GM12878 (cell line): ENCODE results near the gene MAP4K1. TPM values are rescaled to one million over a fixed set of nuclear protein-coding genes. Genes with fewer than 3 reads are reported as not detected.

ENCODE experiments used
- ATAC-seq: fragments of 200-7000 bp; cut with Tn5 transposase; 3 replicates; pipeline ENCODE4 v1.9.1; 2020; ENCODE audit warnings: mild to moderate bottlenecking, moderate library complexity
- BruUV-seq: library from RNA; stranded (reverse); fragments of 400-500 nt; replicated peaks from 2 replicates; lab custom pipeline; 2021; lab: Mats Ljungman, UMichigan
- CTCF ChIA-PET: fragments of 300-600 bp; sonication (Branson Sonifier 250); formaldehyde crosslinking; extraction: SDS; loops from one replicate; lab custom pipeline; 2021; ENCODE audit warnings: inconsistent platforms; lab: Yijun Ruan, JAX
- POLR2A ChIA-PET: fragments of 350-600 bp; formaldehyde crosslinking; extraction: SDS; loops from one replicate; lab custom pipeline; 2021; ENCODE audit warnings: inconsistent platforms; lab: Charles Lee
- RAD21 ChIA-PET: fragments of 300-600 bp; sonication (Branson Sonifier 250); formaldehyde crosslinking; loops from one replicate; lab custom pipeline; 2023; ENCODE audit warnings: antibody characterized with exemption; ENCODE audit not compliant: unreplicated experiment; lab: Charles Lee
- SMC1A ChIA-PET: fragments of 300-600 bp; sonication (Branson Sonifier 250); formaldehyde crosslinking; loops from one replicate; lab custom pipeline; 2023; ENCODE audit not compliant: unreplicated experiment, uncharacterized antibody; lab: Charles Lee
- DNase-seq: peaks from one replicate; pipeline ENCODE4 v3.0.0-alpha.2; 2011; ENCODE audit warnings: low read depth, low spot score
- FAIRE-seq: peaks from 3 replicates; lab custom pipeline; 2011; peaks lifted over from hg19 to GRCh38; lab: Jason Lieb, UNC
- H2AFZ ChIP-seq: 2 replicates; pipeline ENCODE4 v1.6.0; 2011; ENCODE audit warnings: low read depth, low read length, control low read depth; ENCODE audit not compliant: control insufficient read depth
- H3K27ac ChIP-seq: 2 replicates; pipeline ENCODE4 v1.5.1; 2011; ENCODE audit warnings: control low read depth; ENCODE audit not compliant: control insufficient read depth, insufficient read depth
- H3K27me3 ChIP-seq, 2 experiments: replicated peaks in 1 of 2; 2 replicates each; pipeline versions ENCODE4 v1.6.0 to v1.6.1; 2011; ENCODE audit warnings: low read length in 1 of 2; ENCODE audit not compliant: control insufficient read depth in 2 of 2, insufficient read depth in 2 of 2
- H3K36me3 ChIP-seq, 2 experiments: 2 replicates each; pipeline ENCODE4 v1.5.1; 2011; ENCODE audit warnings: low read length in 1 of 2; ENCODE audit not compliant: control insufficient read depth in 2 of 2, insufficient read depth in 2 of 2
- H3K4me1 ChIP-seq: 2 replicates; pipeline ENCODE4 v1.6.1; 2011; ENCODE audit warnings: mild to moderate bottlenecking, low read length, moderate library complexity, mixed read lengths; ENCODE audit not compliant: control insufficient read depth, insufficient read depth
- H3K4me2 ChIP-seq: 2 replicates; pipeline ENCODE4 v1.6.0; 2011; ENCODE audit warnings: control low read depth; ENCODE audit not compliant: control insufficient read depth, insufficient read depth
- H3K4me3 ChIP-seq: fragments of 200-600 bp; sonication (generic); 2 replicates; pipeline ENCODE4 v1.5.1; 2016
- H3K79me2 ChIP-seq: 2 replicates; pipeline ENCODE4 v1.6.0; 2011; ENCODE audit warnings: low read length; ENCODE audit not compliant: control insufficient read depth, insufficient read depth
- H3K9ac ChIP-seq: 2 replicates; pipeline ENCODE4 v1.8.0; 2011; ENCODE audit warnings: low read length, control low read depth, mixed read lengths; ENCODE audit not compliant: control insufficient read depth, insufficient read depth
- H3K9me3 ChIP-seq: replicated peaks from 3 replicates; pipeline ENCODE4 v1.5.1; 2011; ENCODE audit warnings: mild to moderate bottlenecking, low read length; ENCODE audit not compliant: control insufficient read depth, insufficient read depth
- H4K20me1 ChIP-seq: 2 replicates; pipeline ENCODE4 v1.6.0; 2011; ENCODE audit not compliant: control insufficient read depth, insufficient read depth
- BACH1 ChIP-seq: fragments of 450-650 bp; IDR thresholded peaks from 2 replicates; pipeline ENCODE4 v1.6.1; 2017; ENCODE audit warnings: mild to moderate bottlenecking, borderline replicate concordance
- BMI1 ChIP-seq: fragments of 450-650 bp; IDR thresholded peaks from 2 replicates; pipeline ENCODE4 v1.6.1; 2016; ENCODE audit warnings: mild to moderate bottlenecking, moderate library complexity, borderline replicate concordance
- DPF2 ChIP-seq: fragments of 450-650 bp; IDR thresholded peaks from 2 replicates; pipeline ENCODE4 v1.6.1; 2017; ENCODE audit warnings: mild to moderate bottlenecking
- ESRRA ChIP-seq: IDR thresholded peaks from 2 replicates; pipeline ENCODE4 v1.6.1; 2012; ENCODE audit warnings: mild to moderate bottlenecking, low read length, improper control_type of control experiment
- IKZF1 ChIP-seq: fragments of 450-650 bp; conservative IDR thresholded peaks from 2 replicates; pipeline ENCODE4 v1.6.1; 2017; ENCODE audit warnings: antibody characterized with exemption, mild to moderate bottlenecking
- JUND ChIP-seq: IDR thresholded peaks from 2 replicates; pipeline ENCODE4 v1.6.1; 2012; ENCODE audit warnings: low read depth, mild to moderate bottlenecking, low read length, improper control_type of control experiment, moderate library complexity
- KAT2A ChIP-seq: conservative IDR thresholded peaks from 2 replicates; pipeline ENCODE4 v1.6.1; 2011; ENCODE audit warnings: low read depth, low read length; ENCODE audit not compliant: control insufficient read depth
- MEF2A ChIP-seq: IDR thresholded peaks from 2 replicates; pipeline ENCODE4 v1.6.1; 2011; ENCODE audit warnings: low read depth, mild to moderate bottlenecking, low read length, moderate library complexity; ENCODE audit not compliant: insufficient read depth
- MXI1 ChIP-seq: fragments of 150-350 bp; IDR thresholded peaks from 2 replicates; pipeline ENCODE4 v1.6.1; 2011; ENCODE audit warnings: low read depth, mild to moderate bottlenecking, inconsistent platforms, low read length, improper control_type of control experiment
- NR2F1 ChIP-seq: fragments of 450-650 bp; conservative IDR thresholded peaks from 2 replicates; pipeline ENCODE4 v1.6.1; 2017; ENCODE audit warnings: mild to moderate bottlenecking
- ZNF24 ChIP-seq: fragments of 450-650 bp; IDR thresholded peaks from 2 replicates; pipeline ENCODE4 v1.6.1; 2017; ENCODE audit warnings: antibody characterized with exemption, mild to moderate bottlenecking
- ZNF592 ChIP-seq: fragments of 450-650 bp; IDR thresholded peaks from 2 replicates; pipeline ENCODE4 v1.6.1; 2017; ENCODE audit warnings: mild to moderate bottlenecking, moderate library complexity
- ZSCAN29 ChIP-seq: fragments of 450-650 bp; IDR thresholded peaks from 2 replicates; pipeline ENCODE4 v1.6.1; 2017; ENCODE audit warnings: mild to moderate bottlenecking, moderate library complexity
- WGBS: methylation state at CpG from one replicate; pipeline ENCODE4 v1.1.6; 2016; ENCODE audit warnings: low lambda C conversion rate; ENCODE audit not compliant: insufficient replicate concordance, insufficient coverage; ENCODE audit errors: missing lambda C conversion rate; 5-methylcytosine and 5-hydroxymethylcytosine counted together
- in situ Hi-C: fragments of 300-500 bp; cut with MboI; formaldehyde crosslinking; loops from 9 replicates; pipeline ENCODE4 v1.14.3; 2018; ENCODE audit warnings: mixed read lengths
- intact Hi-C: fragments of 100-400 bp; cut with micrococcal nuclease; formaldehyde crosslinking; loops from one replicate; pipeline ENCODE4 v1.14.2; 2022; ENCODE audit not compliant: unreplicated experiment
- polyA plus RNA-seq, 11 experiments: library from polyadenylated mRNA; depleted of rRNA in 4 of 11; unstranded in 6 of 11; stranded (reverse) in 5 of 11; fragments of >200 nt; fragmentation: Nextera tagmentation in 4 of 11; fragmentation: Illumina TruSeq in 1 of 11; extraction: Ambion mirVana in 4 of 11; extraction: Trizol in 1 of 11; gene quantifications; 1 replicate in 1 of 11; 2 replicates in 10 of 11; pipeline versions ENCODE4 v1.2.1 to v1.2.3, GENCODE V29; 2011 to 2016; ENCODE audit warnings: inconsistent platforms in 2 of 11, missing spikeins in 2 of 11, low read depth in 1 of 11
- total RNA-seq, 4 experiments: library from RNA; depleted of rRNA in 3 of 4; stranded (reverse); fragments of >200 nt in 3 of 4; fragmentation: Illumina TruSeq in 1 of 4; extraction: Trizol in 1 of 4; gene quantifications; 2 replicates each; pipeline versions ENCODE4 v1.2.1 to v1.2.3, GENCODE V29; 2013 to 2021
- TF ChIP-seq, protein P1 (sequence below): fragments of 150-350 bp; IDR thresholded peaks from 2 replicates; pipeline ENCODE4 v1.6.1; 2016; ENCODE audit warnings: low read depth, low read length
- TF ChIP-seq, protein P2 (sequence below): fragments of 450-650 bp; IDR thresholded peaks from 2 replicates; pipeline ENCODE4 v1.6.1; 2017; ENCODE audit warnings: mild to moderate bottlenecking

The MAP4K1 gene
- total and polyA plus RNA-seq, 10 of the 15 experiments (the other 5 are each of a cell fraction or from before 2014, with no cell fraction given) = 39.2 to 306 (median 140) TPM

- CTCF ChIA-PET = interaction anchor here (4.1 to 7.2 kb wide), 2 partner anchors 10 to 80 kb away, joined by 27 to 67 read pairs; no protein-coding TSS in a partner anchor
- BruUV-seq = no TSS peak
- in situ Hi-C loops = loop anchor here (5.0 kb wide), 1 partner anchor 313 kb away; no protein-coding TSS in a partner anchor
- DNase-seq = peak; percentile 40
- Histone ChIP-seq H3K79me2 (no peaks in the 10 kb centered on the region), H3K27ac (no peak overlapping the region), H4K20me1 (no peaks in the 10 kb centered on the region), H3K4me1 (peaks cover 49% of the 10 kb centered on the region), H3K4me2 (no peak overlapping the region; the same call in 1 of the 2 replicates), H3K27me3 (no peaks in the 10 kb centered on the region), H3K9me3 (no peaks in the 10 kb centered on the region), H3K4me3 (no peak overlapping the region), H3K9ac (no peak overlapping the region), H2AFZ (no peak overlapping the region), H3K36me3 (no peaks in the 10 kb centered on the region)
- FAIRE-seq = peak; percentile 27
- ATAC-seq = peak; percentile 8; the same call in 2 of the 3 replicates
- POLR2A ChIA-PET = interaction anchor here (0.6 to 12.2 kb wide), 3 partner anchors 63 to 294 kb away, joined by 4 to 135 read pairs (median 5); partner anchors contain the start of genes EIF3K and MAP4K1
- RAD21 ChIA-PET = interaction anchor here (0.6 to 11.1 kb wide), 2 partner anchors 62 to 152 kb away, joined by 3 to 135 read pairs; partner anchors contain the start of genes EIF3K, FAM98C and MAP4K1
- intact Hi-C loops = no loop called here
- 4% methylated on average over 3 of the region's 3 CpGs for WGBS
- SMC1A ChIA-PET = interaction anchor here (1.0 to 1.8 kb wide), 3 partner anchors 10 to 63 kb away, joined by 4 to 7 read pairs (median 4); partner anchors contain the start of gene MAP4K1
- TF ChIP-seq MEF2A (0 out of 2 replicates have a peak, but pooled peaks have one; percentile 58), IKZF1 (peak; percentile 69), KAT2A (no peak), ZNF24 (peak; percentile 19; the same call in 1 of the 2 replicates), BACH1 (no peak), JUND (peak; percentile 60; the same call in 1 of the 2 replicates), MXI1 (no peak), ESRRA (no peak), ZNF592 (peak; percentile 16; the same call in 1 of the 2 replicates), BMI1 (peak; percentile 64), DPF2 (peak; percentile 80), NR2F1 (peak; percentile 58; the same call in 1 of the 2 replicates), ZSCAN29 (no peak)
- TF ChIP-seq, protein P1, sequence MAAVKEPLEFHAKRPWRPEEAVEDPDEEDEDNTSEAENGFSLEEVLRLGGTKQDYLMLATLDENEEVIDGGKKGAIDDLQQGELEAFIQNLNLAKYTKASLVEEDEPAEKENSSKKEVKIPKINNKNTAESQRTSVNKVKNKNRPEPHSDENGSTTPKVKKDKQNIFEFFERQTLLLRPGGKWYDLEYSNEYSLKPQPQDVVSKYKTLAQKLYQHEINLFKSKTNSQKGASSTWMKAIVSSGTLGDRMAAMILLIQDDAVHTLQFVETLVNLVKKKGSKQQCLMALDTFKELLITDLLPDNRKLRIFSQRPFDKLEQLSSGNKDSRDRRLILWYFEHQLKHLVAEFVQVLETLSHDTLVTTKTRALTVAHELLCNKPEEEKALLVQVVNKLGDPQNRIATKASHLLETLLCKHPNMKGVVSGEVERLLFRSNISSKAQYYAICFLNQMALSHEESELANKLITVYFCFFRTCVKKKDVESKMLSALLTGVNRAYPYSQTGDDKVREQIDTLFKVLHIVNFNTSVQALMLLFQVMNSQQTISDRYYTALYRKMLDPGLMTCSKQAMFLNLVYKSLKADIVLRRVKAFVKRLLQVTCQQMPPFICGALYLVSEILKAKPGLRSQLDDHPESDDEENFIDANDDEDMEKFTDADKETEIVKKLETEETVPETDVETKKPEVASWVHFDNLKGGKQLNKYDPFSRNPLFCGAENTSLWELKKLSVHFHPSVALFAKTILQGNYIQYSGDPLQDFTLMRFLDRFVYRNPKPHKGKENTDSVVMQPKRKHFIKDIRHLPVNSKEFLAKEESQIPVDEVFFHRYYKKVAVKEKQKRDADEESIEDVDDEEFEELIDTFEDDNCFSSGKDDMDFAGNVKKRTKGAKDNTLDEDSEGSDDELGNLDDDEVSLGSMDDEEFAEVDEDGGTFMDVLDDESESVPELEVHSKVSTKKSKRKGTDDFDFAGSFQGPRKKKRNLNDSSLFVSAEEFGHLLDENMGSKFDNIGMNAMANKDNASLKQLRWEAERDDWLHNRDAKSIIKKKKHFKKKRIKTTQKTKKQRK = no peak
- TF ChIP-seq, protein P2, sequence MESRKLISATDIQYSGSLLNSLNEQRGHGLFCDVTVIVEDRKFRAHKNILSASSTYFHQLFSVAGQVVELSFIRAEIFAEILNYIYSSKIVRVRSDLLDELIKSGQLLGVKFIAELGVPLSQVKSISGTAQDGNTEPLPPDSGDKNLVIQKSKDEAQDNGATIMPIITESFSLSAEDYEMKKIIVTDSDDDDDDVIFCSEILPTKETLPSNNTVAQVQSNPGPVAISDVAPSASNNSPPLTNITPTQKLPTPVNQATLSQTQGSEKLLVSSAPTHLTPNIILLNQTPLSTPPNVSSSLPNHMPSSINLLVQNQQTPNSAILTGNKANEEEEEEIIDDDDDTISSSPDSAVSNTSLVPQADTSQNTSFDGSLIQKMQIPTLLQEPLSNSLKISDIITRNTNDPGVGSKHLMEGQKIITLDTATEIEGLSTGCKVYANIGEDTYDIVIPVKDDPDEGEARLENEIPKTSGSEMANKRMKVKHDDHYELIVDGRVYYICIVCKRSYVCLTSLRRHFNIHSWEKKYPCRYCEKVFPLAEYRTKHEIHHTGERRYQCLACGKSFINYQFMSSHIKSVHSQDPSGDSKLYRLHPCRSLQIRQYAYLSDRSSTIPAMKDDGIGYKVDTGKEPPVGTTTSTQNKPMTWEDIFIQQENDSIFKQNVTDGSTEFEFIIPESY = no peak
Measured at GRCh38 chr19:38554676-38555141, 63.0 kb downstream of the MAP4K1 start.
